Measurements from ENCODE around the gene MDM4. TPM values are rescaled to one million over a fixed set of nuclear protein-coding genes. Genes with fewer than 3 reads are reported as not detected.
"Not testable (repeated sequence)": the region's sequence is repeated elsewhere in the genome, so short reads cannot be mapped to it uniquely, and the experiment has no call there.

The MDM4 gene
- total and polyA plus RNA-seq, 4 experiments from 2014 or later: 7.7 to 237 (median 120) TPM

DNA sequence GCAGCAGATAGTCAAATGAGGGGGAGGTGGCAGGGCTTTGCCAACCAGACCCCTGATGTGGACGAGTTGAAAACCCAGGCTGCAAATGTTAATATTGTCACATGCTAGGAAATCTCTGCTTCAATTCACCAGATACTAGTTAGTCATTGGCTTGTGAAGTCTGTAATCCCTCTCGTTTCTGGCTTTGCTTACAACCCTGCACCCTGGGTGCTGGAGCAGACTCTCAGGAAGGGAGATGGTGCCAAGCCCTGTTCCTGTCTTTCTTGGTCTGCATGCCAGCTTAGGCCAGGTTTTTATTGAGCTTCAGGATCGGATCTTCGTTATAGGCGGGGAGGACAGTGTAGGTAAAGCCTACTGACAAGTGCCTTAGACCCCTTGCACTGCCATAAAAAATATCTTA lies 53.3 kb downstream of the MDM4 start:
- Histone ChIP-seq H3K4me3 (ENCODE audit: low read length in 2 of 2) (no peak overlapping the region), H3K9me3 (ENCODE audit: control insufficient read depth in 1 of 2, low read length in 2 of 2) (no peaks in the 10 kb centered on the region), H3K27ac (ENCODE audit: low read depth, low read length) (no peak overlapping the region), H3K4me1 (ENCODE audit: insufficient read depth, low read length) (peaks cover 18% of the 10 kb centered on the region), H3K36me3 (ENCODE audit: insufficient read depth, low read length) (no peaks in the 10 kb centered on the region), H3K27me3 (ENCODE audit: insufficient read depth, low read length) (no peaks in the 10 kb centered on the region)
- DNase-seq: no peak
- intact Hi-C loops (cut with micrococcal nuclease): loop anchor here (5.0 kb wide), 1 partner anchor 52 kb away; the partner anchor contains the start of gene MDM4
- peaks cover 15 to 19% (median 16%) of the 10 kb centered on the region in 4 donors for H3K4me1 Mint-ChIP-seq
- ChIA-PET CTCF (ENCODE audit: partially characterized antibody) (no interaction called here), POLR2A (ENCODE audit: partially characterized antibody) (no interaction called here)
- H3K27ac Mint-ChIP-seq: peak overlapping the region in 2 of 7 donors; percentile 11 to 42
- H3K4me3 Mint-ChIP-seq: no peak overlapping the region
- peaks cover 32 to 58% of the 10 kb centered on the region in 2 donors for H3K36me3 Mint-ChIP-seq
- H3K27me3 Mint-ChIP-seq: no peaks in the 10 kb centered on the region
- H3K9me3 Mint-ChIP-seq: no peaks in the 10 kb centered on the region

DNA sequence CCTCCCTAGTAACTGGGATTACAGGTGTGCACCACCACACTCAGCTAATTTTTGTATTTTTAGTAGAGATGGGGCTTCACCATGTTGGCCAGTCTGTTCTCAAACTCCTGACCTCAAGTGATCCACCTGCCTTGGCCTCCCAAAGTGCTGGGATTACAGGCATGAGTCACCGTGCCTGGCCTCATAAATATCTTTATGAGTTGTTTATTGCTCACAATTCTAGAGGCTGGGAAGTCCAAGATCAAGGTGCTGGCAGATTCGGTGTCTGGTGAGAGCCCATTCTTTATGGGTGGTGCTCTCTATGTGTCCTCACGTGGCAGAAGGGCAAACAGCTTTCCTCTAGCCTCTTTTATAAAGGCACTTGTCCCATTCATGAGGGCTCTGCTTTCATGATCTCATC lies 53.8 kb downstream of the MDM4 start:
- H3K4me3 Mint-ChIP-seq; H3K4me3 ChIP-seq (ENCODE audit: low read length in 2 of 2); H3K27me3 Mint-ChIP-seq; H3K36me3 ChIP-seq (ENCODE audit: insufficient read depth, low read length); intact Hi-C loops (cut with micrococcal nuclease); H3K27me3 ChIP-seq (ENCODE audit: insufficient read depth, low read length); CTCF ChIA-PET (ENCODE audit: partially characterized antibody); H3K27ac ChIP-seq (ENCODE audit: low read depth, low read length); POLR2A ChIA-PET (ENCODE audit: partially characterized antibody); DNase-seq; H3K9me3 ChIP-seq (ENCODE audit: control insufficient read depth in 1 of 2, low read length in 2 of 2); H3K9me3 Mint-ChIP-seq: not testable (repeated sequence)
- H3K36me3 Mint-ChIP-seq: peaks cover 32 to 56% of the 10 kb centered on the region in 2 donors
- peaks cover 10 to 14% (median 12%) of the 10 kb centered on the region in 4 donors for H3K4me1 Mint-ChIP-seq
- peak overlapping the region in 1 of 7 donors; percentile 17 for H3K27ac Mint-ChIP-seq
- peaks cover 12% of the 10 kb centered on the region for H3K4me1 ChIP-seq (ENCODE audit: insufficient read depth, low read length)

DNA sequence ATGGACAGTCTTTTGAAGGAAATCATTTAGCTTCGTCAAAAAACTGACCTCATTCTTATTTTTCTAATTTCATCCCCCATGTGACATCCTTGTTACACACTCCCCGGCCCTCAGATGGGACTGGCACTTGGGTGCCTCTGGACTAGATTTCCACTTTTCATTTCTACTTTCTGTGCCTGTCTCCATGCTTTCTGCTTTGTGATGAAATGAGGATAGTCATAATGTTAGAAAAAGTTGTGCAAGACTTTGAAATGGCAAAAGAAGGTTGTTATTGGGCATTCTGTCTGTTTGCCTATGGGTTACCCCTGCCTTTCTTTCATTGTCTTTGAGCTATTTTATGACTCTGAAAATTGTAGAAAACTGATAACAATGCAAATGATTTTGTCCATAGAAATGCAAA lies 54.9 kb downstream of the MDM4 start:
- no peaks in the 10 kb centered on the region for H3K27me3 ChIP-seq (ENCODE audit: insufficient read depth, low read length)
- peaks cover 1% of the 10 kb centered on the region for H3K4me1 ChIP-seq (ENCODE audit: insufficient read depth, low read length)
- CTCF ChIA-PET (ENCODE audit: partially characterized antibody): interaction anchor here (0.7 kb wide), 1 partner anchor 316 kb away, joined by 3 read pairs; no protein-coding TSS in a partner anchor
- peak overlapping the region in 3 of 7 donors; percentile 25 to 42 (median 35) for H3K27ac Mint-ChIP-seq
- no peaks in the 10 kb centered on the region for H3K9me3 ChIP-seq (ENCODE audit: control insufficient read depth in 1 of 2, low read length in 2 of 2)
- no peaks in the 10 kb centered on the region for H3K9me3 Mint-ChIP-seq
- H3K36me3 Mint-ChIP-seq: peaks cover 32 to 52% of the 10 kb centered on the region in 2 donors
- H3K4me3 Mint-ChIP-seq: no peak overlapping the region
- intact Hi-C loops (cut with micrococcal nuclease): no loop called here
- no peaks in the 10 kb centered on the region for H3K36me3 ChIP-seq (ENCODE audit: insufficient read depth, low read length)
- H3K27me3 Mint-ChIP-seq: no peaks in the 10 kb centered on the region
- H3K4me1 Mint-ChIP-seq: peaks cover 0 to 6% (median 2%) of the 10 kb centered on the region in 4 donors
- H3K27ac ChIP-seq (ENCODE audit: low read depth, low read length): no peak overlapping the region
- POLR2A ChIA-PET (ENCODE audit: partially characterized antibody): no interaction called here
- H3K4me3 ChIP-seq (ENCODE audit: low read length in 2 of 2): no peak overlapping the region
- no peak for DNase-seq

DNA sequence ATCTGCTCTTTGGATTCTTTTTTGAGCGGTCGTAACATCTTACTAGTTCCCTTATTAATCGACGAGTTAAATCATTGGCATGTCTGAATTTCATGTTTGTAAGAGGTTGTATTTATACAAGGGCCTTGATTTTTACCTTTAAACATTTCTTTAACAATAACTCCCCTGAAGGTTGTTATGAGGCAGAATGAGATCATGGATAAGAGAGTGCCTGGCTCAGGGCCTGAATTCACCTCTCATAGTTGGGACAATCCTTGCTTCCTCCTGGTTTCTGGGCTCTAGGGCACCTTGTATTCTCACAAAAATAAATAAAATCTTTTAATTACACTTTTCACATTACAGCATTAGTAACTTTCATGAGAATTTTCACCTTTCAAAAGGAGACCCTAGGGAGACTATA lies 55.4 kb downstream of the MDM4 start:
- H3K4me3 Mint-ChIP-seq: no peak overlapping the region
- intact Hi-C loops (cut with micrococcal nuclease): no loop called here
- peak overlapping the region in 1 of 7 donors; percentile 25 for H3K27ac Mint-ChIP-seq
- Histone ChIP-seq H3K4me3 (ENCODE audit: low read length in 2 of 2) (no peak overlapping the region), H3K4me1 (ENCODE audit: insufficient read depth, low read length) (no peaks in the 10 kb centered on the region), H3K27ac (ENCODE audit: low read depth, low read length) (no peak overlapping the region), H3K27me3 (ENCODE audit: insufficient read depth, low read length) (no peaks in the 10 kb centered on the region), H3K9me3 (ENCODE audit: control insufficient read depth in 1 of 2, low read length in 2 of 2) (no peaks in the 10 kb centered on the region), H3K36me3 (ENCODE audit: insufficient read depth, low read length) (no peaks in the 10 kb centered on the region)
- no peaks in the 10 kb centered on the region for H3K27me3 Mint-ChIP-seq
- CTCF ChIA-PET (ENCODE audit: partially characterized antibody): interaction anchor here (1.8 kb wide), 1 partner anchor 235 kb away, joined by 8 read pairs; no protein-coding TSS in a partner anchor
- POLR2A ChIA-PET (ENCODE audit: partially characterized antibody): no interaction called here
- no peaks in the 10 kb centered on the region for H3K9me3 Mint-ChIP-seq
- peaks cover 32 to 50% of the 10 kb centered on the region in 2 donors for H3K36me3 Mint-ChIP-seq
- no peak for DNase-seq
- peaks cover 0 to 7% (median under 1%) of the 10 kb centered on the region in 4 donors for H3K4me1 Mint-ChIP-seq

DNA sequence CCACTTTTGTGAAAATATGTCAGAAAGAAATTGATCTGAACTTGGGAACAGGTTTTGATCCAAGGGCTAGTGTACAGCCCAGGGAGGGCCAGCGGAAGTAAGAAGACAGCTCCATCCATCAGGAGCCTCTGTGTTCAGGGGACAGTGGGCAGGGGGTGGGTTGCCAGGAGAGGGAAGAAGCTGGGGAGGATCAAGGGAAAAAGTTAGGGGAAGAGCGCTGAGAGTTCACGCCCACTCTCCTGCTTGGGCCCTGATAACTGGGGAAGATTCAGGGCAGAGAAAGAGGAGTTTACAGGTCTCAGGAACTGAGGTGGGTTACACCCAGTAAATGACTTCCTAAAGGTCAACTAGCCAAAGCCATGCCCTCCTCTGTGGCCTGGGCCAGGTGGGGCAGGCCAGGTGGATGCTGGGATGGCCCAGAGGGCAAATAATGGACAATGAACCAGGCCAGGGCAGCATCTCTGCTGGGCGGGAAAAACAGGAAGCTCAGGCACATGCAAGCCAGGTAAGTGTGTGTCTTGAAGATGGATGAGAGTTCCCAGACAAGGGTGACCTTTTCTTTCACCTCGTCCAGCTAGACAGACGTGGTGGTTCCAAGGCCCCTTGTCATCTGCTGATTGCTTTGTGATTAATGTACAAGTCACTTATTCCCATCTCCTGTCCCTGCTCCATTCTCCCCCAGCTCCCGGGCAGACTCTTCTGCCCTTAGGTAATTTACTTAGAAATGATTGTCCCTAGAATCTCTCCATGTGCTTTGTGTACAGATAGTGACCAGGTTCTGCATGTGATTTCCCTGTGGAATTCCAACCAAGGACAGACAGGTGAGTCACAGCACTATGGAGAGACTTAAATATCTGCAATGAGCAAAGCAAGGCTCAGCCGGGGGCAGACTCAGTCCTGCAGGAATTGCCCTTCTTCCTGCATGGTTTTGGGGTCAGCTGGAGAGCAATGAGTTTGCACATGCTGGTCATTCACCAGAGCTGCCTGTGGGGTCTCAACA lies 57.0 kb downstream of the MDM4 start:
- Histone ChIP-seq H3K4me3 (ENCODE audit: low read length in 2 of 2) (no peak overlapping the region), H3K36me3 (ENCODE audit: insufficient read depth, low read length) (no peaks in the 10 kb centered on the region), H3K9me3 (ENCODE audit: control insufficient read depth in 1 of 2, low read length in 2 of 2) (no peaks in the 10 kb centered on the region), H3K27ac (ENCODE audit: low read depth, low read length) (no peak overlapping the region), H3K4me1 (ENCODE audit: insufficient read depth, low read length) (peaks cover 2% of the 10 kb centered on the region), H3K27me3 (ENCODE audit: insufficient read depth, low read length) (no peaks in the 10 kb centered on the region)
- ChIA-PET CTCF (ENCODE audit: partially characterized antibody) (interaction anchor here (1.0 to 2.3 kb wide), 5 partner anchors 7 to 234 kb away, joined by 3 to 14 read pairs (median 3); no protein-coding TSS in a partner anchor), POLR2A (ENCODE audit: partially characterized antibody) (no interaction called here)
- Mint-ChIP-seq H3K27me3 (no peaks in the 10 kb centered on the region), H3K9me3 (no peaks in the 10 kb centered on the region), H3K27ac (peak overlapping the region in 2 of 7 donors; percentile 32 to 48), H3K4me3 (no peak overlapping the region), H3K4me1 (peaks cover 0 to 10% (median under 1%) of the 10 kb centered on the region in 4 donors), H3K36me3 (peaks cover 24 to 44% of the 10 kb centered on the region in 2 donors)
- no peak for DNase-seq
- intact Hi-C loops (cut with micrococcal nuclease): no loop called here

DNA sequence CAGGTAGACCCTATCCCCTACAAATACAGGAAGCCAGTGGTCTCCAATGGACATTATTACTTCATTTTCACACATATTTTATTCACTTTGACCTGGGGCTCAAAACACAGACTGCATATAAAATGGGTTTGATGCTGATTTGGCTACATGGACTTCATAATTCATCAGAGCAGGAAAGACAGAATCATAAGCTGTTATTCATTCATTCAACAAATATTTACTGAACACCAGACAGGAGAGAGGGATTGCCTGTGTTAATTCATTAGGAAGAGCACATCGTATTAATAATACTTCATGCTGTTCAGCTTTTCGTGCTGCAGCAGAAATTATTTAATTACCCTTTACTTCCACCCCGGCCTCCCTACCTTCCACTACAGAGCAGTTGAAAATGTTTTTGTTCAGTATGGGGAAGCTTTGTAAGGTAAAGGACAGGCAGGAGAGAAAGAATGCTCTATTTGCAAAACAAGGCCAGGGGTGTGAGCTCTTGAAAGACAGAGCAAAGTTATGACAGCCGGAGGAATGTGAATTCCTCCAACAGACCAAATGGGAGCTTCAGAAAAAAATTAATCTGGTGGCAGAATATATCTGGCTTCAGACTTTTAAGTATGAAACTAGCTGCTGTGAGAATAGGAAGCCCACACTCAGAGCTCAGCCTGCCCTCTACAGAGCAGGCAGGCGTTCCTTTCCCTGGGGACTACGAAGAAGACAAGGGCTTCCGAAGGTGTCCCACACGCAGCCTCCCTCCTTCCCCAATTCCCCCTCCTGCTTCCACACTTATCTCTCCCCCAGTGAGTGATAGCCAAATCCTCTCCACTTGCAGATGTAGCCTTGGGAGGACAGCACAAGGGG lies 58.0 kb downstream of the MDM4 start:
- H3K4me1 Mint-ChIP-seq: peaks cover 6 to 20% (median 10%) of the 10 kb centered on the region in 4 donors
- H3K36me3 ChIP-seq (ENCODE audit: insufficient read depth, low read length): no peaks in the 10 kb centered on the region
- no peaks in the 10 kb centered on the region for H3K9me3 ChIP-seq (ENCODE audit: control insufficient read depth in 1 of 2, low read length in 2 of 2)
- no peak overlapping the region for H3K27ac ChIP-seq (ENCODE audit: low read depth, low read length)
- peaks cover 17 to 37% of the 10 kb centered on the region in 2 donors for H3K36me3 Mint-ChIP-seq
- H3K4me3 ChIP-seq (ENCODE audit: low read length in 2 of 2): no peak overlapping the region
- H3K27me3 Mint-ChIP-seq: no peaks in the 10 kb centered on the region
- H3K4me3 Mint-ChIP-seq: no peak overlapping the region
- H3K27me3 ChIP-seq (ENCODE audit: insufficient read depth, low read length): no peaks in the 10 kb centered on the region
- peaks cover 13% of the 10 kb centered on the region for H3K4me1 ChIP-seq (ENCODE audit: insufficient read depth, low read length)
- no peak for DNase-seq
- peak overlapping the region in 3 of 7 donors; percentile 1 to 35 (median 5) for H3K27ac Mint-ChIP-seq
- ChIA-PET CTCF (ENCODE audit: partially characterized antibody) (interaction anchor here (0.9 to 2.3 kb wide), 5 partner anchors 8 to 233 kb away, joined by 3 to 14 read pairs (median 3); no protein-coding TSS in a partner anchor), POLR2A (ENCODE audit: partially characterized antibody) (no interaction called here)
- intact Hi-C loops (cut with micrococcal nuclease): no loop called here
- no peaks in the 10 kb centered on the region for H3K9me3 Mint-ChIP-seq

DNA sequence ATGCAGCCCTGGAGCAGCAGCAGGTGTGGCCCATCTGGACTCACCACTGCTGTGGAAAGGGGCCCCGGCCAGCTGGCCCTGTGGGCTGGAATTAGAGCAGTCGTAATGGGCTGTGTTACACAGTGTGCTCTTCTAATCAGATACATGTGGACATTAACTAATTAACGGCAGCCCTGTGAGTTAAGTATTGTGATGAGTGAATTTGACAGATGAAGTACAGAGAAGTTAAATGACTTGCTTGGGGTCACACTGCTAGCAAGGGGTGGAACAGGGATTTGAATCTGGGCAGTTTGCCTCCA lies 58.6 kb downstream of the MDM4 start:
- peaks cover 18% of the 10 kb centered on the region for H3K4me1 ChIP-seq (ENCODE audit: insufficient read depth, low read length)
- H3K9me3 ChIP-seq (ENCODE audit: control insufficient read depth in 1 of 2, low read length in 2 of 2): no peaks in the 10 kb centered on the region
- H3K36me3 ChIP-seq (ENCODE audit: insufficient read depth, low read length): no peaks in the 10 kb centered on the region
- Mint-ChIP-seq H3K27ac (peak overlapping the region in 5 of 7 donors; percentile 21 to 62 (median 35)), H3K9me3 (no peaks in the 10 kb centered on the region), H3K27me3 (no peaks in the 10 kb centered on the region), H3K4me1 (peaks cover 9 to 26% (median 15%) of the 10 kb centered on the region in 4 donors), H3K4me3 (no peak overlapping the region), H3K36me3 (peaks cover 17 to 33% of the 10 kb centered on the region in 2 donors)
- H3K4me3 ChIP-seq (ENCODE audit: low read length in 2 of 2): no peak overlapping the region
- CTCF ChIA-PET (ENCODE audit: partially characterized antibody): interaction anchor here (0.9 to 2.3 kb wide), 2 partner anchors 9 to 189 kb away, joined by 3 to 14 read pairs; no protein-coding TSS in a partner anchor
- no peak overlapping the region for H3K27ac ChIP-seq (ENCODE audit: low read depth, low read length)
- DNase-seq: no peak
- no peaks in the 10 kb centered on the region for H3K27me3 ChIP-seq (ENCODE audit: insufficient read depth, low read length)
- intact Hi-C loops (cut with micrococcal nuclease): no loop called here
- POLR2A ChIA-PET (ENCODE audit: partially characterized antibody): no interaction called here
